ENCODE measurements around the gene LMF1. TPM values are rescaled to one million over a fixed set of nuclear protein-coding genes. Genes with fewer than 3 reads are reported as not detected.

LMF1 gene
- polyA plus RNA-seq, 2 donors = 8.2 to 17.2 TPM

- Histone ChIP-seq H3K9me3 (ENCODE audit: control insufficient read depth in 2 of 2, insufficient read depth in 1 of 2, low read depth in 1 of 2, low read length in 1 of 2) (peaks cover 0 to 13% of the 10 kb centered on the region in 2 donors), H3K36me3 (ENCODE audit: control insufficient read depth in 2 of 2, insufficient read depth in 2 of 2, low read length in 1 of 2) (no peaks in the 10 kb centered on the region), H3K4me1 (ENCODE audit: control insufficient read depth in 2 of 2, insufficient read depth in 2 of 2, low read length in 1 of 2) (peaks cover 0 to 6% of the 10 kb centered on the region in 2 donors), H3K27me3 (ENCODE audit: control insufficient read depth in 1 of 2, insufficient read depth in 2 of 2, low read length in 2 of 2) (peaks cover 0 to 17% of the 10 kb centered on the region in 2 donors), H3K4me3 (ENCODE audit: low read depth in 1 of 2, low read length in 2 of 2) (no peak overlapping the region), H3K27ac (ENCODE audit: low read depth in 2 of 2, low read length in 1 of 2) (no peak overlapping the region)
- 65 to 70% methylated on average over 9 of the region's 9 CpGs for WGBS, 2 donors
These were observed 155.8 kb downstream of the LMF1 start for GRCh38 chr16:814974-815373.

GRCh38 chr16:813916-814412 lies 156.8 kb downstream of the LMF1 start:
- Histone ChIP-seq H3K27me3 (ENCODE audit: control insufficient read depth in 1 of 2, insufficient read depth in 2 of 2, low read length in 2 of 2) (peaks cover 0 to 14% of the 10 kb centered on the region in 2 donors), H3K27ac (ENCODE audit: low read depth in 2 of 2, low read length in 1 of 2) (no peak overlapping the region), H3K9me3 (ENCODE audit: control insufficient read depth in 2 of 2, insufficient read depth in 1 of 2, low read depth in 1 of 2, low read length in 1 of 2) (peaks cover 0 to 13% of the 10 kb centered on the region in 2 donors), H3K4me3 (ENCODE audit: low read depth in 1 of 2, low read length in 2 of 2) (no peak overlapping the region), H3K4me1 (ENCODE audit: control insufficient read depth in 2 of 2, insufficient read depth in 2 of 2, low read length in 1 of 2) (peaks cover 0 to 6% of the 10 kb centered on the region in 2 donors), H3K36me3 (ENCODE audit: control insufficient read depth in 2 of 2, insufficient read depth in 2 of 2, low read length in 1 of 2) (no peaks in the 10 kb centered on the region)
- WGBS, 2 donors = 59 to 60% methylated on average over 22 of the region's 22 CpGs

- Histone ChIP-seq H3K27me3 (ENCODE audit: control insufficient read depth in 1 of 2, insufficient read depth in 2 of 2, low read length in 2 of 2) (peaks cover 0 to 11% of the 10 kb centered on the region in 2 donors), H3K27ac (ENCODE audit: low read depth in 2 of 2, low read length in 1 of 2) (no peak overlapping the region), H3K9me3 (ENCODE audit: control insufficient read depth in 2 of 2, insufficient read depth in 1 of 2, low read depth in 1 of 2, low read length in 1 of 2) (peaks cover 0 to 8% of the 10 kb centered on the region in 2 donors), H3K4me3 (ENCODE audit: low read depth in 1 of 2, low read length in 2 of 2) (no peak overlapping the region), H3K4me1 (ENCODE audit: control insufficient read depth in 2 of 2, insufficient read depth in 2 of 2, low read length in 1 of 2) (peaks cover 0 to 6% of the 10 kb centered on the region in 2 donors), H3K36me3 (ENCODE audit: control insufficient read depth in 2 of 2, insufficient read depth in 2 of 2, low read length in 1 of 2) (no peaks in the 10 kb centered on the region)
- WGBS, 2 donors = 8 to 12% methylated on average over 59 to 67 of the region's 67 CpGs
These were observed 157.4 kb downstream of the LMF1 start for GRCh38 chr16:813204-813915.

DNA sequence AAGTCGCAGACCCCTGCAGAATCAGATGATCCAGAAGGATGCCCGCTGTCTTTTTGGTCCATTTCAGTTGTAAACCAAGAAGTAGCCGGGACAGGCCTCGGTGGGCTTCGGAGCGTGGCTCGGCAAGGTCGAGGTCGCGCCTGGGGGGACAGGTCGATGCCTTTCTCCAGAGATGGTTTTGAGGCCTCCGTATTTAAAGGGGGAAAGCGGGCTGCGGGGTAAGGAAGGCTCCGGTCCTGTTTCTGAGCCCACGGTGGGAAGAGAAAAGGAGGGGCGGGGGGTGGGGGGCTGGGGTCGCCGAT lies 162.7 kb downstream of the LMF1 start:
- H3K4me3 ChIP-seq (ENCODE audit: low read depth in 1 of 2, low read length in 2 of 2) = peak overlapping the region; percentile 75 to 76
- WGBS, 2 donors = 25 to 33% methylated on average over 19 of the region's 19 CpGs
- H3K36me3 ChIP-seq (ENCODE audit: control insufficient read depth in 2 of 2, insufficient read depth in 2 of 2, low read length in 1 of 2) = no peaks in the 10 kb centered on the region
- no peak overlapping the region for H3K27ac ChIP-seq (ENCODE audit: low read depth in 2 of 2, low read length in 1 of 2)
- H3K9me3 ChIP-seq (ENCODE audit: control insufficient read depth in 2 of 2, insufficient read depth in 1 of 2, low read depth in 1 of 2, low read length in 1 of 2) = peaks cover 0 to 6% of the 10 kb centered on the region in 2 donors
- peaks cover 0 to 1% of the 10 kb centered on the region in 2 donors for H3K27me3 ChIP-seq (ENCODE audit: control insufficient read depth in 1 of 2, insufficient read depth in 2 of 2, low read length in 2 of 2)
- H3K4me1 ChIP-seq (ENCODE audit: control insufficient read depth in 2 of 2, insufficient read depth in 2 of 2, low read length in 1 of 2) = no peaks in the 10 kb centered on the region

DNA sequence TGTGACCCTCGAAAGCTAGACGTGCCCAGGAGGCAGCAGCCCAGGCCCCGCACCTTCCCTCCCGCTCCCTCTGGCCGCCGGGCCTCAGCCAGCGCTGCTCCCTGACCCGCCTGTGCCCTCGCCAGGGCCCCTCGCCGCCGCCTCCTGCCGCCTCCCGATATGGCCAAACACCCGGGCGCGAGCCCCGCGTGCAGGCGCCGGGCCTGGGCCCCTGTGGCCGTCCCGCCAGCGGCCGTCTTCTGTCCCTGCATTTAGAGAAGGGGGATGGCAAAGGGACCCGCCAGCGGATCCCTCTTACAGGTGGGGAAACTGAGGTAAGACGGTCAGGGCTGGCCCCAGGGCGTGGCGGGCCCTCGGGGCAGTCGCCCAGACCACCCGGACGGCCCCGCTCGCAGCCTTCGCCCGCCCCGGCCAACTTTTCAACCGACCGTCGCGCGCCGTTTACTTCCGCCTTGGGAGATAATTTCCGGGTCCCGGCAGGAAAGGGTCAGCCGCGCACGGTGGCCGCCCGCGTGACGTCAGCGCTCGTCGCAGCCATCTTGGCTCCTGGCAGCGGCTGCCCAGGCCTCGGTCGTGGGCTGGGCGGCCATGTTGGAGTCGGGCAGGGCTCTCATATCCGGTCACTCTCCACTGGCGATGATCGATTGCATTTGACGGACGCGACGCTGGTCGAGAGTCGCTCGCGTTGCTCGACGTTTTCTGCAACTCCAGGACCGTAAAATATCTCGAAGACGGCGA lies 163.3 kb downstream of the LMF1 start:
- Histone ChIP-seq H3K27ac (ENCODE audit: low read depth in 2 of 2, low read length in 1 of 2) (peak overlapping the region; percentile 82 to 93), H3K4me1 (ENCODE audit: control insufficient read depth in 2 of 2, insufficient read depth in 2 of 2, low read length in 1 of 2) (no peaks in the 10 kb centered on the region), H3K9me3 (ENCODE audit: control insufficient read depth in 2 of 2, insufficient read depth in 1 of 2, low read depth in 1 of 2, low read length in 1 of 2) (peaks cover 0 to 6% of the 10 kb centered on the region in 2 donors), H3K27me3 (ENCODE audit: control insufficient read depth in 1 of 2, insufficient read depth in 2 of 2, low read length in 2 of 2) (no peaks in the 10 kb centered on the region), H3K36me3 (ENCODE audit: control insufficient read depth in 2 of 2, insufficient read depth in 2 of 2, low read length in 1 of 2) (no peaks in the 10 kb centered on the region), H3K4me3 (ENCODE audit: low read depth in 1 of 2, low read length in 2 of 2) (peak overlapping the region; percentile 75 to 76)
- WGBS, 2 donors = 6 to 13% methylated on average over 80 of the region's 80 CpGs

GRCh38 chr16:805474-805873 lies 165.3 kb downstream of the LMF1 start:
- Histone ChIP-seq H3K27me3 (ENCODE audit: control insufficient read depth in 1 of 2, insufficient read depth in 2 of 2, low read length in 2 of 2) (peaks cover 0 to 12% of the 10 kb centered on the region in 2 donors), H3K36me3 (ENCODE audit: control insufficient read depth in 2 of 2, insufficient read depth in 2 of 2, low read length in 1 of 2) (no peaks in the 10 kb centered on the region), H3K4me1 (ENCODE audit: control insufficient read depth in 2 of 2, insufficient read depth in 2 of 2, low read length in 1 of 2) (no peaks in the 10 kb centered on the region), H3K9me3 (ENCODE audit: control insufficient read depth in 2 of 2, insufficient read depth in 1 of 2, low read depth in 1 of 2, low read length in 1 of 2) (no peaks in the 10 kb centered on the region), H3K27ac (ENCODE audit: low read depth in 2 of 2, low read length in 1 of 2) (no peak overlapping the region), H3K4me3 (ENCODE audit: low read depth in 1 of 2, low read length in 2 of 2) (no peak overlapping the region)
- WGBS, 2 donors = 71 to 73% methylated on average over 17 of the region's 17 CpGs

DNA sequence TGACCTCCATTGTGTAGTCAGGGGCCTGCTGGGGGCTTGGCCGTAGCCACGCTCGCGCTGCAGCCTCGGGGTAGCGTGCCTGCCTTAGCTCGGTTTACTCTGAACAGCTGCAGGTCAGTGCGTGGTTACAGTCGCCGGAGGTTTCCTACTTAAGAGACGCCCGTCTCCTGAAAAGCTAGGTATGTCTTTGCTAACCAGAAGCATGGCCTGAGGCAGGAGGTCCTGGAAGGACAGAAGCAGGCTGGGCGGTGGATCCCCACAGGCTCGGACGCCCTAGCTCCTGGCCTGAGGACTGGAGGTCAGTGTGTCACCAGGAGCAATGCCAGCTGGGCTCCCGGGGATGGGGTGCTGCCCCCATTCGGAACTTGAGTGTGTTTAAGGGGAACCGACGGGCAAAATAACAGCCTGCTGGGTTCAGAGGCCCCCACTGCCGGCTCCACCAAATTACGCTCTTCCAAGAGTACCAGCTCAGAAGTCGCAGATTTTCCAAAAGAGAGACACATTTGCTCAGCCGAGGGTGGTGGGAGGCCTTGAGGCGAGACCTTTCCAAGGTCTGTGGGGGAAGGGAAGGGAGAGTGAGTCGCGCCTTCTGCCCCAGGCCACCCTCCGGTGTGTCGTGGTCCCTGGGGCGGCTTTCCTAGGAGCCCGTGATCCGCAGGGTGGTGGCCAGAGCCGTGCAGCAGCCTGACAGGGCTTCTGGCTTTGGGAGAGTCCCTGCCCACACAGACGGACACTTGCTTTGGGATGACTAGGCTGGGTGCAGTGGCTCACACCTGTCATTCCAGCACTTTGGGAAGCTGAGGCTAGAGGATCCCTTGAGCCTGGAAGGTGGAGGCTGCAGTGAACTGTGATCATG lies 166.4 kb downstream of the LMF1 start:
- no peaks in the 10 kb centered on the region for H3K36me3 ChIP-seq (ENCODE audit: control insufficient read depth in 2 of 2, insufficient read depth in 2 of 2, low read length in 1 of 2)
- no peaks in the 10 kb centered on the region for H3K9me3 ChIP-seq (ENCODE audit: control insufficient read depth in 2 of 2, insufficient read depth in 1 of 2, low read depth in 1 of 2, low read length in 1 of 2)
- H3K27ac ChIP-seq (ENCODE audit: low read depth in 2 of 2, low read length in 1 of 2) = no peak overlapping the region
- WGBS, 2 donors = 42 to 50% methylated on average over 33 of the region's 33 CpGs
- H3K4me1 ChIP-seq (ENCODE audit: control insufficient read depth in 2 of 2, insufficient read depth in 2 of 2, low read length in 1 of 2) = no peaks in the 10 kb centered on the region
- no peak overlapping the region for H3K4me3 ChIP-seq (ENCODE audit: low read depth in 1 of 2, low read length in 2 of 2)
- H3K27me3 ChIP-seq (ENCODE audit: control insufficient read depth in 1 of 2, insufficient read depth in 2 of 2, low read length in 2 of 2) = peaks cover 0 to 18% of the 10 kb centered on the region in 2 donors

DNA sequence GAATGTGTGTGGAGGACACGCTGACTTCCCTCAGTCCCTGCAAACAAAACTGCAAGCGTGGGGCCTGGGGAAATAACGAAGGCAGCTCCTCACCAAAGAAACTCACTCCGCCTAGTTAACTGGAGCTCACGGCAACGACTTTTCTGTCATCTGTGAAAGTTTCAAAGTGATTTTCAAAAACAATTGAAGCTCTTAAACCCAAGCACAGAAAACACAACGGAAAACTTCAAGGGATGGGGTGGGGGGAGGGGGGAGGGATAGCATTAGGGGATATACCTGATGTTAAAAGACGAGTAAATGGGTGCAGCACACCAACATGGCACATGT lies 167.1 kb downstream of the LMF1 start:
- Histone ChIP-seq H3K4me3 (ENCODE audit: low read depth in 1 of 2, low read length in 2 of 2) (no peak overlapping the region), H3K27me3 (ENCODE audit: control insufficient read depth in 1 of 2, insufficient read depth in 2 of 2, low read length in 2 of 2) (peaks cover 0 to 18% of the 10 kb centered on the region in 2 donors)
- WGBS, 2 donors = 36 to 38% methylated on average over 8 of the region's 8 CpGs

More for the DNA sequence above, 167.1 kb downstream of the LMF1 start:
- Histone ChIP-seq H3K4me1 (ENCODE audit: control insufficient read depth in 2 of 2, insufficient read depth in 2 of 2, low read length in 1 of 2) (peaks cover 0 to 2% of the 10 kb centered on the region in 2 donors), H3K9me3 (ENCODE audit: control insufficient read depth in 2 of 2, insufficient read depth in 1 of 2, low read depth in 1 of 2, low read length in 1 of 2) (peaks cover 0 to under 1% of the 10 kb centered on the region in 2 donors), H3K27ac (ENCODE audit: low read depth in 2 of 2, low read length in 1 of 2) (no peak overlapping the region), H3K36me3 (ENCODE audit: control insufficient read depth in 2 of 2, insufficient read depth in 2 of 2, low read length in 1 of 2) (no peaks in the 10 kb centered on the region)
